ENCODE results near the gene DOCK10.

DNA sequence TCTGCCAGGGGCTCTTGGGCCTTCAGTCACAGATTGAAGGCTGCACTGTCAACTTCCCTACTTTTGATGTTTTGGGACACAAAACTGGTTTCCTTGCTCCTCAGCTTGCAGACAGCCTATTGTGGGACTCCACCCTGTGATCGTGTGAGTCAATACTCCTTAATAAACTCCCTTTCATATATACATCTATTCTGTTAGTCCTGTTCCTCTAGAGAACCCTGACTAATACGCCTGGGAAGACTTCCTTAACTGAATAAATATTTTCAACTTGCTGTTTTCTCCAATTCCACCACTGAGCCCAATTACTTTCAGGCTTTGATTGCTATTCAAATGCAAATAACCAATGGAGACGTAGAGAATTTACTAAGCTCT lies 264.7 kb downstream of the DOCK10 start:
- TF ChIP-seq, protein P1, sequence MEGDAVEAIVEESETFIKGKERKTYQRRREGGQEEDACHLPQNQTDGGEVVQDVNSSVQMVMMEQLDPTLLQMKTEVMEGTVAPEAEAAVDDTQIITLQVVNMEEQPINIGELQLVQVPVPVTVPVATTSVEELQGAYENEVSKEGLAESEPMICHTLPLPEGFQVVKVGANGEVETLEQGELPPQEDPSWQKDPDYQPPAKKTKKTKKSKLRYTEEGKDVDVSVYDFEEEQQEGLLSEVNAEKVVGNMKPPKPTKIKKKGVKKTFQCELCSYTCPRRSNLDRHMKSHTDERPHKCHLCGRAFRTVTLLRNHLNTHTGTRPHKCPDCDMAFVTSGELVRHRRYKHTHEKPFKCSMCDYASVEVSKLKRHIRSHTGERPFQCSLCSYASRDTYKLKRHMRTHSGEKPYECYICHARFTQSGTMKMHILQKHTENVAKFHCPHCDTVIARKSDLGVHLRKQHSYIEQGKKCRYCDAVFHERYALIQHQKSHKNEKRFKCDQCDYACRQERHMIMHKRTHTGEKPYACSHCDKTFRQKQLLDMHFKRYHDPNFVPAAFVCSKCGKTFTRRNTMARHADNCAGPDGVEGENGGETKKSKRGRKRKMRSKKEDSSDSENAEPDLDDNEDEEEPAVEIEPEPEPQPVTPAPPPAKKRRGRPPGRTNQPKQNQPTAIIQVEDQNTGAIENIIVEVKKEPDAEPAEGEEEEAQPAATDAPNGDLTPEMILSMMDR (IDR thresholded peaks at IDR 0.05; ENCODE audit: low read depth, low read length): no peak
- TF ChIP-seq, protein P2, sequence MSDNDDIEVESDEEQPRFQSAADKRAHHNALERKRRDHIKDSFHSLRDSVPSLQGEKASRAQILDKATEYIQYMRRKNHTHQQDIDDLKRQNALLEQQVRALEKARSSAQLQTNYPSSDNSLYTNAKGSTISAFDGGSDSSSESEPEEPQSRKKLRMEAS (IDR thresholded peaks at IDR 0.05; ENCODE audit: low read depth, low read length): no peak
- TF ChIP-seq POLR2A (IDR thresholded peaks at IDR 0.05; ENCODE audit: extremely low read depth, insufficient read length) (no peak), MYC (IDR thresholded peaks at IDR 0.05; ENCODE audit: low read depth, low read length) (no peak)
